Fibroblast of lung (primary cell): Measurements from ENCODE around the gene DNMT3B.

ENCODE experiments used
- CTCF ChIP-seq, 2 donors: IDR thresholded peaks in 1 of 2; conservative IDR thresholded peaks in 1 of 2; 1 replicate in 1 of 2; 2 replicates in 1 of 2; pipeline ENCODE4 v1.5.1; 2011 to 2012; ENCODE audit warnings: low read length in 2 of 2, control low read depth in 1 of 2, inconsistent platforms in 1 of 2, low read depth in 1 of 2, mild to moderate bottlenecking in 1 of 2
- EZH2 ChIP-seq: IDR thresholded peaks from 2 replicates; pipeline ENCODE4 v1.5.1; 2012; ENCODE audit warnings: low read length, control low read depth, mild to moderate bottlenecking; ENCODE audit errors: missing control alignments

- TF ChIP-seq CTCF (conservative IDR thresholded peaks at IDR 0.05 in 1 of 2, IDR thresholded peaks at IDR 0.05 in 1 of 2; ENCODE audit: low read depth in 1 of 2, low read length in 2 of 2) (no peak), EZH2 (no peak)
Observed at GRCh38 chr20:32718749-32719348, 43.3 kb upstream of the DNMT3B start.
